Measurements from ENCODE around the gene IKZF4. TPM values are rescaled to one million over a fixed set of nuclear protein-coding genes. Genes with fewer than 3 reads are reported as not detected.
"Not testable (repeated sequence)": the region's sequence is repeated elsewhere in the genome, so short reads cannot be mapped to it uniquely, and the experiment has no call there.

The IKZF4 gene
- total RNA-seq, 1 experiment from 2014 or later, result 2.8 TPM

- peak overlapping the region; percentile 91 for H3K4me2 ChIP-seq (ENCODE audit: low read length)
- ChIA-PET CTCF (interaction anchor here (1.0 kb wide), 1 partner anchor 44 kb away, joined by 3 read pairs; the partner anchor contains the start of gene SUOX), POLR2A (ENCODE audit: unreplicated experiment) (no interaction called here)
- H3K9me2 ChIP-seq (replicated peaks; ENCODE audit: low read length), result no peaks in the 10 kb centered on the region
- peaks cover 19% of the 10 kb centered on the region for H3K4me1 ChIP-seq (ENCODE audit: insufficient read depth, low read length)
- ATAC-seq, result peak; percentile 2; the same call in 1 of the 2 replicates
- intact Hi-C loops (cut with micrococcal nuclease), result loop anchor here (1.0 to 2.0 kb wide), 3 partner anchors 44 to 85 kb away; partner anchors contain the start of gene SUOX
- TSS peak; percentile 86 for BruUV-seq (replicated peaks)
- peaks cover 15% of the 10 kb centered on the region for H3F3A ChIP-seq (ENCODE audit: low read length, unreplicated experiment)
- peak overlapping the region; percentile 77 for H2AFZ ChIP-seq (ENCODE audit: low read length)
- no peaks in the 10 kb centered on the region for H3K9me3 ChIP-seq (ENCODE audit: low read length)
- peak overlapping the region; percentile 68 for H3K9ac ChIP-seq (ENCODE audit: low read length)
- peak overlapping the region; percentile 66 for H3K4me3 ChIP-seq (ENCODE audit: low read length)
- no peaks in the 10 kb centered on the region for H3K27me3 ChIP-seq (ENCODE audit: low read length)
- peaks cover 17% of the 10 kb centered on the region for H4K20me1 ChIP-seq (ENCODE audit: low read length)
- peaks cover 24% of the 10 kb centered on the region for H3K79me2 ChIP-seq (ENCODE audit: low read length)
- DNase-seq, result no peak
- H3K36me3 ChIP-seq (ENCODE audit: low read depth, low read length), result peaks cover 24% of the 10 kb centered on the region
- no peak for TF ChIP-seq EZH2phosphoT487 (IDR thresholded peaks at IDR 0.05; ENCODE audit: borderline replicate concordance, low read length)
- no peak for TF ChIP-seq EZH2 (IDR thresholded peaks at IDR 0.05; ENCODE audit: low read length, unreplicated experiment)
- TF ChIP-seq, protein P1, sequence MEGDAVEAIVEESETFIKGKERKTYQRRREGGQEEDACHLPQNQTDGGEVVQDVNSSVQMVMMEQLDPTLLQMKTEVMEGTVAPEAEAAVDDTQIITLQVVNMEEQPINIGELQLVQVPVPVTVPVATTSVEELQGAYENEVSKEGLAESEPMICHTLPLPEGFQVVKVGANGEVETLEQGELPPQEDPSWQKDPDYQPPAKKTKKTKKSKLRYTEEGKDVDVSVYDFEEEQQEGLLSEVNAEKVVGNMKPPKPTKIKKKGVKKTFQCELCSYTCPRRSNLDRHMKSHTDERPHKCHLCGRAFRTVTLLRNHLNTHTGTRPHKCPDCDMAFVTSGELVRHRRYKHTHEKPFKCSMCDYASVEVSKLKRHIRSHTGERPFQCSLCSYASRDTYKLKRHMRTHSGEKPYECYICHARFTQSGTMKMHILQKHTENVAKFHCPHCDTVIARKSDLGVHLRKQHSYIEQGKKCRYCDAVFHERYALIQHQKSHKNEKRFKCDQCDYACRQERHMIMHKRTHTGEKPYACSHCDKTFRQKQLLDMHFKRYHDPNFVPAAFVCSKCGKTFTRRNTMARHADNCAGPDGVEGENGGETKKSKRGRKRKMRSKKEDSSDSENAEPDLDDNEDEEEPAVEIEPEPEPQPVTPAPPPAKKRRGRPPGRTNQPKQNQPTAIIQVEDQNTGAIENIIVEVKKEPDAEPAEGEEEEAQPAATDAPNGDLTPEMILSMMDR (conservative IDR thresholded peaks at IDR 0.05; ENCODE audit: low read depth, low read length), result no peak
- H3K27ac ChIP-seq (ENCODE audit: low read length), result peak overlapping the region; percentile 55
Measured at GRCh38 chr12:56040963-56041551, 20.2 kb downstream of the IKZF4 start.

DNA sequence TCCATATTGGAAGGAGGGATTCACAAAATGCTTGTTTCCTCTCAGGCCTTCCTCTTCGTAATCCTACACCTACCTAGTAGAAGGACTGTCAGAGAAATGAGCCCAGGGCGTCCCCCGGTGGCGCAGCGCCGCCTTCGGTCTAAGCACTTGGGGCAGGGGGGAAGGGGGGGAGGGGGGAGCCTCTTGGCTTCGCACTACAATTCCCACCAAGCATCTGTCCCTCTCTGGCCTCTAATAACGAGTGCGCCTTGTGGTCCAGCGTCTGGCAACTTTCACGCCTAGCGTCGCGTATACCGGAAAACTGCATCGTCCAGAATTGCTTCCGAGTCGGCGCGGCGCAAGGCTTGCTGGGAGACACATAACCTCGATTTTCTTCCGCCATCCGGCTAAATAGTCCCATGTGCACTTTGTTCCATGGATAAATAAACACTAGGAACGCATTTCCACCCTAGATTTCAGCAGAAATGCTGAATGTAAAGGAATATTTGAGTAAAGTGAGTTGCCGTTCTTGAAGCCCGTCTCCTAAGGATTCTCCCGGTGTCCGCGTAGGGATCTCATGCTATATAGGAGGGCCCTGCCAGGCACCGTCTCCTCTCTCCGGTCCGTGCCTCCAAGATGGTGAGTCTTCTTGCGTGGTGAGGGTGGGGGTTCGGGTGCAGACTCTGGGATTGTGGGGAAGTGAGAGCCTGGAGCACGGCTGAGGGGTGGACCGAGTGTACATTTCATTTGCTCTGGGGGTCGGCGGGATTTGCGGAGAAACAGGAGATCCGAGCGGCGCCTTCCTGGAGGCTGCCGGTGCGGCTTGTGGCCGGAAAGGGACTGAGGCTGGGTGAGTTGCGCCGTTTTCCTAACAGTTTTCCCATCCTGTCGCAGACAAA, 20.9 kb downstream of the IKZF4 start, which contains the start of gene RPS26:
TSS of gene RPS26 (plus strand) at position 367 of the 878 bp plus-strand sequence. CDS start at position 616, 249 bp downstream.
- Histone ChIP-seq H3F3A (ENCODE audit: low read length, unreplicated experiment) (peaks cover 15% of the 10 kb centered on the region), H3K9me2 (replicated peaks; ENCODE audit: low read length) (no peaks in the 10 kb centered on the region), H3K36me3 (ENCODE audit: low read depth, low read length) (peaks cover 24% of the 10 kb centered on the region), H3K27me3 (ENCODE audit: low read length) (no peaks in the 10 kb centered on the region), H3K4me3 (ENCODE audit: low read length) (peak within 1 kb of the TSS; percentile 80), H3K9ac (ENCODE audit: low read length) (peak within 1 kb of the TSS; percentile 96), H3K4me1 (ENCODE audit: insufficient read depth, low read length) (peaks cover 19% of the 10 kb centered on the region), H3K4me2 (ENCODE audit: low read length) (peak within 1 kb of the TSS; percentile 91), H4K20me1 (ENCODE audit: low read length) (peaks cover 17% of the 10 kb centered on the region), H2AFZ (ENCODE audit: low read length) (peak within 1 kb of the TSS; percentile 96), H3K27ac (ENCODE audit: low read length) (peak within 1 kb of the TSS; percentile 76), H3K9me3 (ENCODE audit: low read length) (no peaks in the 10 kb centered on the region), H3K79me2 (ENCODE audit: low read length) (peaks cover 24% of the 10 kb centered on the region)
- ChIA-PET POLR2A (ENCODE audit: unreplicated experiment) (no interaction called here), CTCF (no interaction called here)
- ATAC-seq (peak; percentile 95), DNase-seq (peak; percentile 99)
- no TSS peak for BruUV-seq (replicated peaks)
- intact Hi-C loops (cut with micrococcal nuclease), result loop anchor here (1.0 to 2.0 kb wide), 3 partner anchors 44 to 85 kb away; partner anchors contain the start of gene SUOX
- TF ChIP-seq EZH2phosphoT487 (IDR thresholded peaks at IDR 0.05; ENCODE audit: borderline replicate concordance, low read length), result no peak
- TF ChIP-seq, protein P1 (conservative IDR thresholded peaks at IDR 0.05; ENCODE audit: low read depth, low read length), result peak; percentile 59

DNA sequence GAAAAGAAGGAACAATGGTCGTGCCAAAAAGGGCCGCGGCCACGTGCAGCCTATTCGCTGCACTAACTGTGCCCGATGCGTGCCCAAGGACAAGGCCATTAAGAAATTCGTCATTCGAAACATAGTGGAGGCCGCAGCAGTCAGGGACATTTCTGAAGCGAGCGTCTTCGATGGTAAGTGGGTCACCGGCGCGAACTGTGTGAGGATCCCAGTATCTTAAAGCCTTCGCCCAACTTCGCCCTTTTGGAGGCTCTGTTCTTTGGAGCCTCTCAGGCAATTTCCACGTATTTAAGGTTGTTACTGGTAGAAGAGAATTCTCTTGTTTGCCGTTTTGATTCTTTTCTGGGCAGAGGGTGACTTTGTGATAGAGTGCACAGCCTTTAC, 21.6 kb downstream of the IKZF4 start:
- peaks cover 19% of the 10 kb centered on the region for H3K4me1 ChIP-seq (ENCODE audit: insufficient read depth, low read length)
- peaks cover 24% of the 10 kb centered on the region for H3K36me3 ChIP-seq (ENCODE audit: low read depth, low read length)
- POLR2A ChIA-PET (ENCODE audit: unreplicated experiment); intact Hi-C loops (cut with micrococcal nuclease); DNase-seq; H2AFZ ChIP-seq (ENCODE audit: low read length); H3K27me3 ChIP-seq (ENCODE audit: low read length); H3K9me3 ChIP-seq (ENCODE audit: low read length); H3K9me2 ChIP-seq (replicated peaks; ENCODE audit: low read length); ATAC-seq; CTCF ChIA-PET: not testable (repeated sequence)
- peaks cover 17% of the 10 kb centered on the region for H4K20me1 ChIP-seq (ENCODE audit: low read length)
- TSS peak; percentile 86 for BruUV-seq (replicated peaks)
- peak overlapping the region; percentile 80 for H3K4me3 ChIP-seq (ENCODE audit: low read length)
- peaks cover 24% of the 10 kb centered on the region for H3K79me2 ChIP-seq (ENCODE audit: low read length)
- H3K27ac ChIP-seq (ENCODE audit: low read length), result peak overlapping the region; percentile 76; the same call in 1 of the 2 replicates
- H3K4me2 ChIP-seq (ENCODE audit: low read length), result peak overlapping the region; percentile 87
- peak overlapping the region; percentile 96 for H3K9ac ChIP-seq (ENCODE audit: low read length)
- peaks cover 15% of the 10 kb centered on the region for H3F3A ChIP-seq (ENCODE audit: low read length, unreplicated experiment)

Measured in PC-3 (cell line).